ENCODE results near the gene CLSTN3. TPM values are rescaled to one million over a fixed set of nuclear protein-coding genes. Genes with fewer than 3 reads are reported as not detected.

The CLSTN3 gene
- 6.2 and 7.6 TPM in 2 replicates for total RNA-seq

GRCh38 chr12:7129872-7130691 lies at the start of gene CLSTN3:
CLSTN3 (plus strand) TSS chr12:7130371; CDS start chr12:7130649, 278 bp downstream.
- H3K36me3 ChIP-seq (ENCODE audit: insufficient read depth, low read length), result peaks cover 6% of the 10 kb centered on the region
- H3K27me3 ChIP-seq (ENCODE audit: insufficient read depth, low read length), result peaks cover 8% of the 10 kb centered on the region
- H3K4me2 ChIP-seq (ENCODE audit: insufficient read depth, low read length), result peak within 1 kb of the TSS; percentile 87
- no peaks in the 10 kb centered on the region for H3K9me3 ChIP-seq (ENCODE audit: low read depth, low read length)
- no peak for TF ChIP-seq CTCF (IDR thresholded peaks at IDR 0.05; ENCODE audit: extremely low read depth, low read depth, low read length)
- peak within 1 kb of the TSS; percentile 77 for H3K4me3 ChIP-seq (ENCODE audit: insufficient read depth, low read length)
- H2AFZ ChIP-seq (ENCODE audit: low read length), result peak within 1 kb of the TSS; percentile 80
- no peaks in the 10 kb centered on the region for H4K20me1 ChIP-seq (ENCODE audit: insufficient read depth, low read length)
- no peak within 1 kb of the TSS for H3K27ac ChIP-seq (ENCODE audit: low read depth, low read length)
- H3K79me2 ChIP-seq (ENCODE audit: insufficient read depth, low read length), result no peaks in the 10 kb centered on the region
- H3K4me1 ChIP-seq (ENCODE audit: insufficient read depth, low read length), result peaks cover 17% of the 10 kb centered on the region
- peak; percentile 100 for DNase-seq (ENCODE audit: insufficient read length, low spot score, missing footprints)

GRCh38 chr12:7081037-7081436 lies 49.1 kb upstream of the CLSTN3 start:
- Histone ChIP-seq H4K20me1 (ENCODE audit: insufficient read depth, low read length) (no peaks in the 10 kb centered on the region), H3K36me3 (ENCODE audit: insufficient read depth, low read length) (peaks cover 44% of the 10 kb centered on the region), H2AFZ (ENCODE audit: low read length) (no peak overlapping the region), H3K27me3 (ENCODE audit: insufficient read depth, low read length) (no peaks in the 10 kb centered on the region), H3K4me2 (ENCODE audit: insufficient read depth, low read length) (no peak overlapping the region), H3K4me1 (ENCODE audit: insufficient read depth, low read length) (peaks cover 25% of the 10 kb centered on the region), H3K4me3 (ENCODE audit: insufficient read depth, low read length) (no peak overlapping the region), H3K79me2 (ENCODE audit: insufficient read depth, low read length) (no peaks in the 10 kb centered on the region), H3K27ac (ENCODE audit: low read depth, low read length) (no peak overlapping the region), H3K9me3 (ENCODE audit: low read depth, low read length) (no peaks in the 10 kb centered on the region)
- no peak for TF ChIP-seq CTCF (IDR thresholded peaks at IDR 0.05; ENCODE audit: extremely low read depth, low read depth, low read length)
- no peak for DNase-seq (ENCODE audit: insufficient read length, low spot score, missing footprints)

GRCh38 chr12:7083125-7083524 lies 47.0 kb upstream of the CLSTN3 start:
- H3K27ac ChIP-seq (ENCODE audit: low read depth, low read length), result no peak overlapping the region
- H2AFZ ChIP-seq (ENCODE audit: low read length), result no peak overlapping the region
- H3K4me1 ChIP-seq (ENCODE audit: insufficient read depth, low read length), result peaks cover 19% of the 10 kb centered on the region
- H3K4me2 ChIP-seq (ENCODE audit: insufficient read depth, low read length), result no peak overlapping the region
- no peak overlapping the region for H3K4me3 ChIP-seq (ENCODE audit: insufficient read depth, low read length)
- TF ChIP-seq CTCF (IDR thresholded peaks at IDR 0.05; ENCODE audit: extremely low read depth, low read depth, low read length), result no peak
- no peaks in the 10 kb centered on the region for H3K79me2 ChIP-seq (ENCODE audit: insufficient read depth, low read length)
- no peaks in the 10 kb centered on the region for H4K20me1 ChIP-seq (ENCODE audit: insufficient read depth, low read length)
- no peak for DNase-seq (ENCODE audit: insufficient read length, low spot score, missing footprints)
- H3K36me3 ChIP-seq (ENCODE audit: insufficient read depth, low read length), result peaks cover 48% of the 10 kb centered on the region
- H3K27me3 ChIP-seq (ENCODE audit: insufficient read depth, low read length), result no peaks in the 10 kb centered on the region
- H3K9me3 ChIP-seq (ENCODE audit: low read depth, low read length), result no peaks in the 10 kb centered on the region

- H3K27me3 ChIP-seq (ENCODE audit: insufficient read depth, low read length), result no peaks in the 10 kb centered on the region
- H3K79me2 ChIP-seq (ENCODE audit: insufficient read depth, low read length), result no peaks in the 10 kb centered on the region
- H3K36me3 ChIP-seq (ENCODE audit: insufficient read depth, low read length), result peaks cover 34% of the 10 kb centered on the region
- H3K4me2 ChIP-seq (ENCODE audit: insufficient read depth, low read length), result no peak overlapping the region
- no peak overlapping the region for H3K27ac ChIP-seq (ENCODE audit: low read depth, low read length)
- no peak overlapping the region for H3K4me3 ChIP-seq (ENCODE audit: insufficient read depth, low read length)
- no peaks in the 10 kb centered on the region for H4K20me1 ChIP-seq (ENCODE audit: insufficient read depth, low read length)
- DNase-seq (ENCODE audit: insufficient read length, low spot score, missing footprints), result no peak
- no peak for TF ChIP-seq CTCF (IDR thresholded peaks at IDR 0.05; ENCODE audit: extremely low read depth, low read depth, low read length)
- H3K9me3 ChIP-seq (ENCODE audit: low read depth, low read length), result no peaks in the 10 kb centered on the region
- peaks cover 23% of the 10 kb centered on the region for H3K4me1 ChIP-seq (ENCODE audit: insufficient read depth, low read length)
- no peak overlapping the region for H2AFZ ChIP-seq (ENCODE audit: low read length)
These were observed 40.8 kb upstream of the CLSTN3 start for GRCh38 chr12:7089196-7089871.

All from osteoblast (primary cell).